Astrocyte (in vitro differentiated cells and primary cell): ENCODE results near the gene GSK3B. TPM values are rescaled to one million over a fixed set of nuclear protein-coding genes. Genes with fewer than 3 reads are reported as not detected.
A peak's percentile ranks its signal among the peaks of the same experiment; 100 is the strongest.

ENCODE experiments used
- DNase-seq: peaks from one replicate; pipeline ENCODE4 v3.0.0-alpha.2; 2010; ENCODE audit warnings: low read depth
- FAIRE-seq: peaks from 2 replicates; lab custom pipeline; 2011; peaks lifted over from hg19 to GRCh38; lab: Jason Lieb, UNC
- H2AFZ ChIP-seq: 2 replicates; pipeline ENCODE4 v1.6.0; 2012; ENCODE audit warnings: low read depth, low read length, inconsistent platforms
- H3K27ac ChIP-seq: 2 replicates; pipeline ENCODE4 v1.5.1; 2011; ENCODE audit warnings: low read depth, low read length, inconsistent platforms
- H3K27me3 ChIP-seq: 2 replicates; pipeline ENCODE4 v1.6.0; 2011; ENCODE audit warnings: low read length, inconsistent platforms; ENCODE audit not compliant: insufficient read depth
- H3K36me3 ChIP-seq: 2 replicates; pipeline ENCODE4 v1.5.1; 2011; ENCODE audit warnings: low read length, inconsistent platforms; ENCODE audit not compliant: insufficient read depth
- H3K4me1 ChIP-seq: 2 replicates; pipeline ENCODE4 v1.5.1; 2011; ENCODE audit warnings: low read length, inconsistent platforms; ENCODE audit not compliant: insufficient read depth
- H3K4me2 ChIP-seq: 2 replicates; pipeline ENCODE4 v1.6.0; 2012; ENCODE audit warnings: low read length, inconsistent platforms
- H3K4me3 ChIP-seq: 2 replicates; pipeline ENCODE4 v1.5.1; 2011; ENCODE audit warnings: low read depth, mild to moderate bottlenecking, low read length, inconsistent platforms; ENCODE audit not compliant: insufficient read depth
- H3K79me2 ChIP-seq: 2 replicates; pipeline ENCODE4 v1.6.0; 2012; ENCODE audit warnings: mild to moderate bottlenecking, low read length, inconsistent platforms; ENCODE audit not compliant: insufficient read depth
- H3K9ac ChIP-seq: 2 replicates; pipeline ENCODE4 v1.6.0; 2012; ENCODE audit warnings: mild to moderate bottlenecking, low read length, inconsistent platforms
- H3K9me3 ChIP-seq: 2 replicates; pipeline ENCODE4 v1.5.1; 2012; ENCODE audit warnings: low read depth, mild to moderate bottlenecking, low read length, inconsistent platforms; ENCODE audit not compliant: insufficient read depth
- H4K20me1 ChIP-seq: 2 replicates; pipeline ENCODE4 v1.6.0; 2012; ENCODE audit warnings: low read length, inconsistent platforms; ENCODE audit not compliant: insufficient read depth
- H3K27ac Mint-ChIP-seq: one replicate; pipeline ENCODE4 v1.8.0; 2021; ENCODE audit warnings: mild to moderate bottlenecking, mixed read lengths; ENCODE audit not compliant: unreplicated experiment
- H3K27me3 Mint-ChIP-seq: one replicate; pipeline ENCODE4 v1.8.0; 2021; ENCODE audit warnings: low read depth, mixed read lengths; ENCODE audit not compliant: unreplicated experiment
- H3K36me3 Mint-ChIP-seq: one replicate; pipeline ENCODE4 v1.8.0; 2021; ENCODE audit warnings: low read depth, mixed read lengths; ENCODE audit not compliant: unreplicated experiment
- H3K4me1 Mint-ChIP-seq: one replicate; pipeline ENCODE4 v1.8.0; 2021; ENCODE audit warnings: low read depth, mixed read lengths; ENCODE audit not compliant: unreplicated experiment
- H3K4me3 Mint-ChIP-seq: one replicate; pipeline ENCODE4 v1.8.0; 2021; ENCODE audit warnings: mild to moderate bottlenecking, moderate library complexity, mixed read lengths; ENCODE audit not compliant: unreplicated experiment
- H3K9me3 Mint-ChIP-seq: one replicate; pipeline ENCODE4 v1.8.0; 2021; ENCODE audit warnings: mild to moderate bottlenecking, mixed read lengths; ENCODE audit not compliant: unreplicated experiment
- EZH2 ChIP-seq: IDR thresholded peaks from 2 replicates; pipeline ENCODE4 v1.6.1; 2012; ENCODE audit warnings: mild to moderate bottlenecking, low read length, inconsistent platforms; ENCODE audit not compliant: insufficient read depth
- total RNA-seq: library from RNA; stranded (reverse); gene quantifications from 2 replicates; pipeline ENCODE4 v1.2.1, GENCODE V29; 2021
- TF ChIP-seq, protein P1 (sequence below): IDR thresholded peaks from 2 replicates; pipeline ENCODE4 v1.5.1; 2011; ENCODE audit warnings: low read depth, mild to moderate bottlenecking, inconsistent platforms, low read length, moderate library complexity; ENCODE audit not compliant: insufficient read depth

Gene GSK3B
- total RNA-seq, 1 donor from 2014 or later: 80.6 TPM

DNA sequence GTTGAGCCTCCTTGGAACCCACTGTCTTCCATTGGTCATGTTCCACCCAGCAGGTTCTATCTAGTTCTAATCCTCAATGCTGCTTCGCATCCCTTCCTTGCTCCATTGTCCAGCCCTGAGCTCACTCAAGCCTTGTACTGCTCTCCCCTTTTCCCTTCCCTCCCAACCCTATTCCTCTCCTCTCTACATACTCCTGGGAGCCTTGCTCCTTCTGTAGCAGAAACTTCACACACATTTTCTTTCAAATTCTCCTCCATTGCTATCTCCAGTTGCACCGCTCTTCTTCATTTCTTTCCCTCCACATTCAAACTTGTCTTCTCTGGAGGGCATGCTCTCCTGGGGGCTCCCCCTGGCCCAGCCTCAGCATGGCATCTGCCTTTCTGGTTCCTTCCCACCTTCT is 297.9 kb downstream of the GSK3B start:
- peaks cover 13% of the 10 kb centered on the region for H3K4me1 Mint-ChIP-seq
- H3K36me3 Mint-ChIP-seq: peaks cover 3% of the 10 kb centered on the region
- FAIRE-seq: no peak
- H3K9ac ChIP-seq: no peak overlapping the region
- H3K9me3 Mint-ChIP-seq: peaks cover 5% of the 10 kb centered on the region
- H3K4me2 ChIP-seq: no peak overlapping the region
- no peak overlapping the region for H3K27ac Mint-ChIP-seq
- H3K4me3 ChIP-seq: no peak overlapping the region
- TF ChIP-seq, protein P1, sequence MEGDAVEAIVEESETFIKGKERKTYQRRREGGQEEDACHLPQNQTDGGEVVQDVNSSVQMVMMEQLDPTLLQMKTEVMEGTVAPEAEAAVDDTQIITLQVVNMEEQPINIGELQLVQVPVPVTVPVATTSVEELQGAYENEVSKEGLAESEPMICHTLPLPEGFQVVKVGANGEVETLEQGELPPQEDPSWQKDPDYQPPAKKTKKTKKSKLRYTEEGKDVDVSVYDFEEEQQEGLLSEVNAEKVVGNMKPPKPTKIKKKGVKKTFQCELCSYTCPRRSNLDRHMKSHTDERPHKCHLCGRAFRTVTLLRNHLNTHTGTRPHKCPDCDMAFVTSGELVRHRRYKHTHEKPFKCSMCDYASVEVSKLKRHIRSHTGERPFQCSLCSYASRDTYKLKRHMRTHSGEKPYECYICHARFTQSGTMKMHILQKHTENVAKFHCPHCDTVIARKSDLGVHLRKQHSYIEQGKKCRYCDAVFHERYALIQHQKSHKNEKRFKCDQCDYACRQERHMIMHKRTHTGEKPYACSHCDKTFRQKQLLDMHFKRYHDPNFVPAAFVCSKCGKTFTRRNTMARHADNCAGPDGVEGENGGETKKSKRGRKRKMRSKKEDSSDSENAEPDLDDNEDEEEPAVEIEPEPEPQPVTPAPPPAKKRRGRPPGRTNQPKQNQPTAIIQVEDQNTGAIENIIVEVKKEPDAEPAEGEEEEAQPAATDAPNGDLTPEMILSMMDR: no peak
- TF ChIP-seq EZH2: no peak
- DNase-seq: no peak
- no peaks in the 10 kb centered on the region for H4K20me1 ChIP-seq
- H3K27ac ChIP-seq: no peak overlapping the region
- H3K27me3 ChIP-seq: no peaks in the 10 kb centered on the region
- no peaks in the 10 kb centered on the region for H3K36me3 ChIP-seq
- no peak overlapping the region for H3K4me3 Mint-ChIP-seq
- H3K79me2 ChIP-seq: no peaks in the 10 kb centered on the region
- H2AFZ ChIP-seq: no peak overlapping the region
- H3K9me3 ChIP-seq: no peaks in the 10 kb centered on the region
- H3K4me1 ChIP-seq: peaks cover 4% of the 10 kb centered on the region
- H3K27me3 Mint-ChIP-seq: peaks cover under 1% of the 10 kb centered on the region

DNA sequence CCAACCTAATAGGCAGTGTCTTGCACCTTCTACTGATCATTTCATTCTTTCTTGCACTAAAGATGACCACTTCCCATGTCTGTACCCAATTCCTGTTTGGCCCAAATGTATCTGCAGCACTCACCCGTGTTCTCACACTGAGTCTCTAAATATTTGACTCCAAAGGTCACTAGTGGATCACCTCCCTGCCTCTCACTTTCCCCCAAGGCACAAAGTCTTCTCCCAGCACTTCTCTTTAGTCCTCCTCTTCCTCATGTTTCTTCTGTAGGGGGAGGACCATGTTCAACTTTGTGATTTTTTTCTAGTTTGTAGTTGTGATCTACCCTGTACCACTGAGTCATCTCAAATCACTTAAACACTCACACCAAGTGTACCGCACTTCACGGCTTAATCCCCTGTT is 298.4 kb downstream of the GSK3B start:
- no peak for DNase-seq
- H3K4me3 ChIP-seq: no peak overlapping the region
- no peak for TF ChIP-seq EZH2
- TF ChIP-seq, protein P1: no peak

GRCh38 chr3:119794971-119795612 is 299.2 kb downstream of the GSK3B start:
- no peak overlapping the region for H3K4me2 ChIP-seq
- H3K4me1 ChIP-seq: peaks cover 4% of the 10 kb centered on the region
- peak overlapping the region; percentile 31 for H3K27ac Mint-ChIP-seq
- H3K27me3 ChIP-seq: no peaks in the 10 kb centered on the region
- H3K27ac ChIP-seq: no peak overlapping the region
- FAIRE-seq (no peak), DNase-seq (peak; percentile 7)
- H3K9me3 Mint-ChIP-seq: peaks cover 5% of the 10 kb centered on the region
- H3K79me2 ChIP-seq: no peaks in the 10 kb centered on the region
- no peaks in the 10 kb centered on the region for H3K9me3 ChIP-seq
- no peak overlapping the region for H3K4me3 ChIP-seq
- H3K36me3 ChIP-seq: no peaks in the 10 kb centered on the region
- TF ChIP-seq, protein P1: no peak
- TF ChIP-seq EZH2: no peak
- H3K27me3 Mint-ChIP-seq: no peaks in the 10 kb centered on the region
- no peaks in the 10 kb centered on the region for H4K20me1 ChIP-seq
- peak overlapping the region; percentile 28 for H2AFZ ChIP-seq
- no peak overlapping the region for H3K9ac ChIP-seq
- H3K36me3 Mint-ChIP-seq: peaks cover 3% of the 10 kb centered on the region
- peaks cover 13% of the 10 kb centered on the region for H3K4me1 Mint-ChIP-seq
- peak overlapping the region; percentile 48 for H3K4me3 Mint-ChIP-seq

More for the DNA sequence above, 298.4 kb downstream of the GSK3B start:
- FAIRE-seq: no peak
- Histone ChIP-seq H3K9ac (no peak overlapping the region), H3K27me3 (no peaks in the 10 kb centered on the region), H3K36me3 (no peaks in the 10 kb centered on the region), H2AFZ (no peak overlapping the region), H3K4me1 (peaks cover 4% of the 10 kb centered on the region), H4K20me1 (no peaks in the 10 kb centered on the region), H3K9me3 (no peaks in the 10 kb centered on the region), H3K79me2 (no peaks in the 10 kb centered on the region), H3K4me2 (no peak overlapping the region), H3K27ac (no peak overlapping the region)
- Mint-ChIP-seq H3K27me3 (no peaks in the 10 kb centered on the region), H3K4me3 (peak overlapping the region; percentile 48), H3K27ac (peak overlapping the region; percentile 14), H3K4me1 (peaks cover 13% of the 10 kb centered on the region), H3K36me3 (peaks cover 3% of the 10 kb centered on the region), H3K9me3 (peaks cover 5% of the 10 kb centered on the region)
